GM12875 (cell line): Measurements from ENCODE around the gene ITK.

ENCODE experiments used
- H3K4me3 ChIP-seq: one replicate; pipeline ENCODE4 v1.5.1; 2011; ENCODE audit warnings: low read depth, low read length, control low read depth
- TF ChIP-seq, protein P1 (sequence below): IDR thresholded peaks from 2 replicates; pipeline ENCODE4 v1.5.1; 2011; ENCODE audit warnings: low read depth, mild to moderate bottlenecking, control low read depth, inconsistent platforms, low read length, moderate library complexity, borderline replicate concordance; ENCODE audit not compliant: insufficient read depth

Gene ITK

DNA sequence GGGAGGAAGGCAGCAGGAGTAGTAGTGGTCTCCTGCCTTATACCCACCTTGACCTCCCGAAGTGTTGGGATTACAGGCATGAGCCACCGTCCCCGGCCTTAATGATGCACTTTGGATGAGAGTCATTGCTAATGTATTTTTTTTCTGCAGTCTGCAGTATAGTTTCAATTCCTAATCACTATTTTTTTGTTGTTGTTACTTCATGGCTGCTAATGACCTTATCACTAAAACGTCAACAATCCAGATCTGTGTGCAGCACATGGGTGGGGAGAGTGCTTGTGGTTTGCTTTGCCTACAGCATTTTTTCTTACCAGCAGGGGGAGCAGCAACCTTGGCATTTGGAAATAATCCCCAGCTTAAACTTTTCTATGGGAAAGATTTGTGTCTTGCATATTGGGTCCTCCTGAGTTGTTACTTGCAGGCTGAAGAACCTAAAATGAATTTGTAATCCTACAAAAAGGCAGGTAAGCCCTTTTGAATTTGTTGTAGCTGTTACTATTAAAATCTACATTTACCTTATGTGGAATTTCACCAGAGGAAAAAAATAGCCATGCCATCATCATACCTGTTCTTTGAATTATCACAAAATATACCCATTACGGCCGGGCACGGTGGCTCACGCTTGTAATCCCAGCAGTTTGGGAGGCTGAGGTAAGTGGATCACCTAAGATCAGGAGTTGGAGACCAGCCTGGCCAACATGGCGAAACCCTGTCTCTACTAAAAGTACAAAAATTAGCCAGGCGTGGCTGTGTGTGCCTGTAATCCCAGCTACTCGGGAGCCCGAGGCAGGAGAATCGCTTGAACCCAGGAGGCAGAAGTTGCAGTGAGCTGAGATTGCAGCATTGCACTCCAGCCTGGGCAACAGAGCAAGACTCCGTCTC lies 31.7 kb upstream of the ITK start:
- H3K4me3 ChIP-seq = no peak overlapping the region
- TF ChIP-seq, protein P1, sequence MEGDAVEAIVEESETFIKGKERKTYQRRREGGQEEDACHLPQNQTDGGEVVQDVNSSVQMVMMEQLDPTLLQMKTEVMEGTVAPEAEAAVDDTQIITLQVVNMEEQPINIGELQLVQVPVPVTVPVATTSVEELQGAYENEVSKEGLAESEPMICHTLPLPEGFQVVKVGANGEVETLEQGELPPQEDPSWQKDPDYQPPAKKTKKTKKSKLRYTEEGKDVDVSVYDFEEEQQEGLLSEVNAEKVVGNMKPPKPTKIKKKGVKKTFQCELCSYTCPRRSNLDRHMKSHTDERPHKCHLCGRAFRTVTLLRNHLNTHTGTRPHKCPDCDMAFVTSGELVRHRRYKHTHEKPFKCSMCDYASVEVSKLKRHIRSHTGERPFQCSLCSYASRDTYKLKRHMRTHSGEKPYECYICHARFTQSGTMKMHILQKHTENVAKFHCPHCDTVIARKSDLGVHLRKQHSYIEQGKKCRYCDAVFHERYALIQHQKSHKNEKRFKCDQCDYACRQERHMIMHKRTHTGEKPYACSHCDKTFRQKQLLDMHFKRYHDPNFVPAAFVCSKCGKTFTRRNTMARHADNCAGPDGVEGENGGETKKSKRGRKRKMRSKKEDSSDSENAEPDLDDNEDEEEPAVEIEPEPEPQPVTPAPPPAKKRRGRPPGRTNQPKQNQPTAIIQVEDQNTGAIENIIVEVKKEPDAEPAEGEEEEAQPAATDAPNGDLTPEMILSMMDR = peak; percentile 73

DNA sequence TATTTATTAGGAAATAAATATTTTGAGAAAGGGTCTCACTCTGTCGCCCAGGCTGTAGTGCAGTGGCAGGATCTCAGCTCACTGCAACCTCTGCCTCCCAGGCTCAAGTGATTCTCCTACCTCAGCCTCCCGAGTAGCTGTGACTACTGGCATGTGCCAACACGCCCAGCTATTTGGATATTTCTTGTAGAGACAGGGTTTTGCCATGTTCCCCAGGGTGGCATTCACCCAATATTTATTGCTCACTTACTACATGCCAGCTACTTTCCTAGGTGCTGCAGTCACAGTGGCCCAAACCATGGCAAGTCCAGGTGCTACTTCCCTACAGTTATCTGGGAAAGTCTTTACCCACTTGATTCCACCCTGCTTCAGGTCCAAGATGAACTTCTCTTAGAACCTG lies 29.6 kb upstream of the ITK start:
- TF ChIP-seq, protein P1 = no peak

DNA sequence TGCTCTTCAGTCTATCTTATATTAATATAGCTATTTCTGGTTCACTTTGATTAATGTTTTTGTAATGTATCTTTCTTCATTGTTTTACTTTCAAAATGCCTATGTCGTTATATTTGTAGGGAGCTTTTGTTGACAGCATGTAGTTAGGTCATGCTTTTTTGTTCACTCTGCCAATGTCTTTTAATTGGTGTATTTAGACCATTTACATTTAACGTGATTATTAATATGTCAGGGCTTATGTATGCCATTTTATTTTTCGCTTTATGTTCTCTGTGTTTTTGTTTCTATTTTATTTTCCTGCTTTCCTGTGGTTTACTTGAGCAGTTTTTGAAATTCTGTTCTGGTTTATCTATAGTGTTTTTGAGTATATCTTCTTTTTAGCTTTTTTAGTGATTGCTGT lies 25.3 kb upstream of the ITK start:
- TF ChIP-seq, protein P1 = no peak
- no peak overlapping the region for H3K4me3 ChIP-seq

More for the DNA sequence above, 29.6 kb upstream of the ITK start:
- no peak overlapping the region for H3K4me3 ChIP-seq

DNA sequence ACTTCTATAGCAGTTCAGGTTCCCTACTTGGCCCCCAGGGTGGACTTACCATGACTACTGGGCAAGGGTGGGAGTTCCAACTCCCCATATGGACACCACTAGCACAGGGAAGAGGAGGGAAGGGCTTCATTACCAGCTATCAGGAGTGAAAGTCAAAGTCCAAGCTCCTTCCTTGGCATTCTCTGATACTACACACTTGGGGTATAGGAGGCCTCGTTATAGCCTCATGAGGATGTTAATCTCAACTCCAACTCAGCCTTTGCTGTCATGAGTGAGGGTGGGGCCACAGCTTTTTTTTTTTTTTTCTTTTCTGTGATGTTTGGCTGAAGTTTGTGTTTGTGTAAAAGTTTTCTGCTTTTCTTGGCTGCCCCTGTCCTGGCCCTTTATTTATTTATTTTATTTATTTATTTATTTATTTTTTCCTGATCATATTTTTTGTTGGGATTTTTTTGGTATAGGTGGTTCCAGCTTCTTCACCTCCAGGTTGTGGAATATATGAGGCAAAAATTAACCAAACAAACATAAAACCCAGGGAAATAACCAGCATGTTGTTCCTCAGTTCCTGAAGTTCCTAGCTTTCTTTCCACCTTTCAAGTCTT lies 23.2 kb upstream of the ITK start:
- TF ChIP-seq, protein P1 = no peak
- H3K4me3 ChIP-seq = no peak overlapping the region

DNA sequence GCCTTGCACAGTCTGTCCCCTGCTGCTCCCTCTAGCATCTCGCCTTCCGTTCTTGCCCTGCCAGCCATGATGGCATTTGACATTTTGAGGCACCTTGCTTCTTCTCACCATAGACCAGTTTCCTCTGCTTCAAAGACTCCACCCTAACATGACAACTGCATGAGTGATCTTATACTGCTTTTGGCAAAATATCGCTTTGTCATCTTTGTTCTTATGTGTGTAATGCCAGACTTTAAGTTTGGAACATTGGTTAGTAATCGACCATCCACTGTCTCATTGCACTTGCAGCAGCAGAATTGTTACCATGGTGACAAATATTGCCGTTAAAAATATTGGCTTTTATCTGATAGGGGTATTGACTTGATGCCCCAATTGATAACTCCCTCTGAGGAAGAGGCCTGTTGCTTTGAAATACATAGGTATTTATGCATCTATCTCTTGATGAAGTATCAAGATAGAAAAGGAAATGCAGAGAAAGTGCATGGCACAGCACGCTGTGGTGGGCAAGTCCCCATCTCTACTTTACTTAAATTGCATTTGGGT lies 21.4 kb upstream of the ITK start:
- TF ChIP-seq, protein P1 = no peak
- H3K4me3 ChIP-seq = no peak overlapping the region

DNA sequence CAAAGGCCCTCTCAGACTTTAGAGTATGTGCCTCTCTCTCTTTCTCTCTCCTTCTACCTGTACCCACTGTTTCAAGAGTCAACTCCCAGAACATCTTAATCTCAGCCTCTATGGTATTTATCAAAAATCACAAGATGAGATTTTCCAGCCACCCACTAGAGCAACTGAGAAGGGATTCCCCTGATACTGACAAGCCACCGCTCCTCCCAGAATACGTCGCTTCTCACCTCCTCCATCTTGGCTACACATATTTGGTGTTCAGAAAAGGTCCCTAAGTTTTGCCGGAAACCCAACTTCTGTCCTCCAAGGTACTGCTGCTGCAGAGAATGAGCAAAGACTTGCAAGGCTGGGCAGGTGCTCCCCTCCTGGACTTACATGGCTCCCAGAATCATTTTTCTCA lies 20.6 kb upstream of the ITK start:
- TF ChIP-seq, protein P1 = no peak
- H3K4me3 ChIP-seq = no peak overlapping the region
